HepG2 (cell line): Measurements from ENCODE around the gene LOC128125822.

Source experiments
- ARID2 ChIP-seq: sonication (generic); formaldehyde crosslinking; IDR thresholded peaks from 2 replicates; pipeline ENCODE4 v1.8.1; 2022; ENCODE audit warnings: mild to moderate bottlenecking, missing genetic modification reagents, borderline replicate concordance
- CHD2 ChIP-seq: IDR thresholded peaks from 2 replicates; pipeline ENCODE4 v1.6.1; 2011; ENCODE audit warnings: low read depth, low read length, improper control_type of control experiment
- CREM ChIP-seq, 2 experiments: sonication (generic) in 1 of 2; formaldehyde crosslinking in 1 of 2; IDR thresholded peaks; 2 replicates each; pipeline versions ENCODE4 v1.4.0 to v1.6.1; 2016 to 2020; ENCODE audit warnings: antibody characterized with exemption in 1 of 2, mild to moderate bottlenecking in 1 of 2, missing genetic modification reagents in 1 of 2
- GATAD1 ChIP-seq: IDR thresholded peaks from 2 replicates; pipeline ENCODE4 v1.6.1; 2016; ENCODE audit warnings: missing genetic modification reagents, missing compliant biosample characterization
- ISL2 ChIP-seq: sonication (generic); formaldehyde crosslinking; IDR thresholded peaks from 2 replicates; pipeline ENCODE4 v1.5.0; 2020; ENCODE audit warnings: missing genetic modification reagents
- MTERF4 ChIP-seq: sonication (generic); formaldehyde crosslinking; IDR thresholded peaks from 2 replicates; pipeline ENCODE4 v1.8.0; 2023; ENCODE audit warnings: mild to moderate bottlenecking, missing genetic modification reagents
- MXI1 ChIP-seq: IDR thresholded peaks from 3 replicates; pipeline ENCODE4 v1.6.1; 2012; ENCODE audit warnings: low read depth, low read length, inconsistent platforms, borderline replicate concordance
- PCBP2 ChIP-seq: fragments of 200-400 bp; formaldehyde crosslinking; optimal IDR thresholded peaks from 2 replicates; pipeline ENCODE3; 2018; ENCODE audit warnings: low read length, low read depth; ENCODE audit not compliant: poor library complexity, severe bottlenecking
- PREB ChIP-seq: sonication (generic); formaldehyde crosslinking; IDR thresholded peaks from 2 replicates; pipeline ENCODE4 v1.4.0; 2020; ENCODE audit warnings: missing genetic modification reagents
- RBM39 ChIP-seq: fragments of 200-400 bp; formaldehyde crosslinking; IDR thresholded peaks from one replicate; pipeline ENCODE4 v1.6.1; 2018; ENCODE audit warnings: antibody characterized with exemption, mild to moderate bottlenecking, low read depth, low read length; ENCODE audit not compliant: poor library complexity, severe bottlenecking
- RFX1 ChIP-seq: fragments of 450-650 bp; IDR thresholded peaks from 2 replicates; pipeline ENCODE4 v1.6.1; 2017
- RNF2 ChIP-seq: fragments of 450-650 bp; conservative IDR thresholded peaks from 2 replicates; pipeline ENCODE4 v1.6.1; 2016; ENCODE audit warnings: low read depth
- UBTF ChIP-seq: sonication (generic); formaldehyde crosslinking; IDR thresholded peaks from 2 replicates; pipeline ENCODE4 v1.4.0; 2020; ENCODE audit warnings: mild to moderate bottlenecking, missing genetic modification reagents
- XRCC5 ChIP-seq: fragments of 200-400 bp; formaldehyde crosslinking; optimal IDR thresholded peaks from 2 replicates; pipeline ENCODE3; 2017; ENCODE audit warnings: mild to moderate bottlenecking, low read length
- ZBTB42 ChIP-seq: sonication (generic); formaldehyde crosslinking; IDR thresholded peaks from 2 replicates; pipeline ENCODE4 v1.5.0; 2020; ENCODE audit warnings: mild to moderate bottlenecking, missing genetic modification reagents
- ZNF136 ChIP-seq: sonication (generic); formaldehyde crosslinking; IDR thresholded peaks from 2 replicates; pipeline ENCODE4 v1.8.1; 2022; ENCODE audit warnings: low read depth, mild to moderate bottlenecking, moderate library complexity, missing genetic modification reagents
- ZNF468 ChIP-seq: sonication (generic); formaldehyde crosslinking; IDR thresholded peaks from 2 replicates; pipeline ENCODE4 v1.8.0; 2022; ENCODE audit warnings: mild to moderate bottlenecking, moderate library complexity, missing genetic modification reagents
- ZNF878 ChIP-seq: sonication (generic); formaldehyde crosslinking; IDR thresholded peaks from 2 replicates; pipeline ENCODE4 v1.8.1; 2023; ENCODE audit warnings: mild to moderate bottlenecking, missing genetic modification reagents, moderate library complexity

The LOC128125822 gene

GRCh38 chr6:63572747-63573075 is 431 bp downstream of the LOC128125822 start (continued):
- TF ChIP-seq PREB (CRISPR knock-in tag), result 0 out of 2 replicates have a peak, but pooled peaks have one; percentile 9
- TF ChIP-seq UBTF, result peak; percentile 16; the same call in 1 of the 2 replicates
- no peak for TF ChIP-seq PCBP2
- peak; percentile 5 for TF ChIP-seq XRCC5
- peak; percentile 96 for TF ChIP-seq RBM39
- no peak for TF ChIP-seq RFX1
- no peak for TF ChIP-seq ZNF878 (CRISPR knock-in tag)
- TF ChIP-seq ZBTB42 (CRISPR knock-in tag), result 0 out of 2 replicates have a peak, but pooled peaks have one; percentile 6
- TF ChIP-seq ISL2 (CRISPR knock-in tag), result 0 out of 2 replicates have a peak, but pooled peaks have one; percentile 23
- TF ChIP-seq MTERF4, result no peak; the same call in 1 of the 2 replicates
- TF ChIP-seq ZNF468, result peak; percentile 3; the same call in 1 of the 2 replicates
- TF ChIP-seq MXI1, result no peak
- no peak for TF ChIP-seq CHD2
- TF ChIP-seq RNF2, result no peak
- 0 out of 2 replicates have a peak, but pooled peaks have one; percentile 27 for TF ChIP-seq ZNF136
- TF ChIP-seq CREM (IDR thresholded peaks at IDR 0.05), result no peak
- no peak for TF ChIP-seq CREM (CRISPR knock-in tag; IDR thresholded peaks at IDR 0.05)
- no peak for TF ChIP-seq GATAD1 (CRISPR knock-in tag)
- no peak for TF ChIP-seq ARID2 (CRISPR knock-in tag)
